Body of pancreas (tissue), 4 donors: Measurements from ENCODE around the gene WDPCP.
"Not testable (repeated sequence)": the region's sequence is repeated elsewhere in the genome, so short reads cannot be mapped to it uniquely, and the experiment has no call there.

ENCODE experiments used
- POLR2A ChIP-seq, 3 donors: fragments of 450-650 bp; IDR thresholded peaks; one replicate each; pipeline ENCODE4 v1.6.1; 2016; ENCODE audit warnings: antibody characterized with exemption in 3 of 3, mild to moderate bottlenecking in 2 of 3
- TF ChIP-seq, protein P1 (sequence below), 7 experiments: fragments of 450-650 bp in 4 of 7; fragments of 200-600 bp in 3 of 7; sonication (generic) in 3 of 7; IDR thresholded peaks; one replicate each; pipeline ENCODE4 v1.5.1; 2016 to 2019; ENCODE audit warnings: antibody characterized with exemption in 7 of 7

DNA sequence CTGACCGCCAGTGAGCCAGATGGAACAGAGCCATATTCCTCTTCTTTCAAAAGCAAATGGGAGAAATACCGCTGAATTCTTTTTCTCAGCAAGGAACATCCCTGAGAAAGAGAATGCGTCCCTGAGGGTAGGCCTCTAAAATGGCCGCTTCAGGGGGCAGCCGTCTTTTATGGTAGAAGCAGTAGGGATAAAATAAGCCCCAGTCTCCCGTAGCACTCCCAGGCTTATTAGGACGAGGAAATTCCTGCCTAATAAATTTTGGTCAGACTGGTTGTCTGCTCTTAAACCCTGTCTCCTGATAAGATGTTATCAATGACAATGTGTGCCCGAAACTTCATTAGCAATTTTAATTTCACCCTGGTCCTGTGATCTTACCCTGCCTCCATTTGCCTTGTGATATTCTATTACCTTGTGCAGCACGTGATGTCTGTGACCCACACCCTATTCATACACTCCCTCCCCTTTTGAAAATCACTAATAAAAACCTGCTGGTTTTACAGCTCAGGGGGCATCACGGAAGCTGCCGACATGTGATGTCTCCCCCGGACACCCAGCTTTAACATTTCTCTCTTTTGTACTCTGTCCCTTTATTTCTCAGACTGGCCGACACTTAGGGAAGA lies 14.4 kb downstream of the WDPCP start:
- TF ChIP-seq, protein P1, sequence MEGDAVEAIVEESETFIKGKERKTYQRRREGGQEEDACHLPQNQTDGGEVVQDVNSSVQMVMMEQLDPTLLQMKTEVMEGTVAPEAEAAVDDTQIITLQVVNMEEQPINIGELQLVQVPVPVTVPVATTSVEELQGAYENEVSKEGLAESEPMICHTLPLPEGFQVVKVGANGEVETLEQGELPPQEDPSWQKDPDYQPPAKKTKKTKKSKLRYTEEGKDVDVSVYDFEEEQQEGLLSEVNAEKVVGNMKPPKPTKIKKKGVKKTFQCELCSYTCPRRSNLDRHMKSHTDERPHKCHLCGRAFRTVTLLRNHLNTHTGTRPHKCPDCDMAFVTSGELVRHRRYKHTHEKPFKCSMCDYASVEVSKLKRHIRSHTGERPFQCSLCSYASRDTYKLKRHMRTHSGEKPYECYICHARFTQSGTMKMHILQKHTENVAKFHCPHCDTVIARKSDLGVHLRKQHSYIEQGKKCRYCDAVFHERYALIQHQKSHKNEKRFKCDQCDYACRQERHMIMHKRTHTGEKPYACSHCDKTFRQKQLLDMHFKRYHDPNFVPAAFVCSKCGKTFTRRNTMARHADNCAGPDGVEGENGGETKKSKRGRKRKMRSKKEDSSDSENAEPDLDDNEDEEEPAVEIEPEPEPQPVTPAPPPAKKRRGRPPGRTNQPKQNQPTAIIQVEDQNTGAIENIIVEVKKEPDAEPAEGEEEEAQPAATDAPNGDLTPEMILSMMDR (IDR thresholded peaks at IDR 0.05) = not testable (repeated sequence)
- not testable (repeated sequence) for TF ChIP-seq POLR2A (IDR thresholded peaks at IDR 0.05)
